GM13977 (cell line): ENCODE data around the gene TEX22.
A peak's percentile ranks its signal among the peaks of the same experiment; 100 is the strongest.

ENCODE experiments used
- DNase-seq: peaks from one replicate; pipeline ENCODE4 v3.0.0; 2012; ENCODE audit warnings: low spot score
- CTCF ChIP-seq: IDR thresholded peaks from 2 replicates; pipeline ENCODE4 v1.5.1; 2012; ENCODE audit warnings: mild to moderate bottlenecking, control low read depth; ENCODE audit not compliant: insufficient read depth; ENCODE audit errors: extremely low read depth, missing control alignments
- in situ Hi-C: fragments of 300-500 bp; cut with MboI; formaldehyde crosslinking; loops from one replicate; pipeline ENCODE4 v1.12.0; 2022; ENCODE audit warnings: low sequenced_read_pairs, low pct_unique_long_range_greater_than_20kb, mixed read lengths, inconsistent platforms; ENCODE audit not compliant: unreplicated experiment

TEX22 gene

GRCh38 chr14:105351920-105352851 lies 46.2 kb upstream of the TEX22 start:
- in situ Hi-C loops, result no loop called here
- peak; percentile 97 for DNase-seq
- TF ChIP-seq CTCF, result peak; percentile 92

- no peak for DNase-seq
- in situ Hi-C loops, result no loop called here
- no peak for TF ChIP-seq CTCF
These were observed 45.2 kb upstream of the TEX22 start for GRCh38 chr14:105353136-105353535.

- in situ Hi-C loops, result no loop called here
- DNase-seq, result no peak
- TF ChIP-seq CTCF, result no peak
These were observed 43.8 kb upstream of the TEX22 start for GRCh38 chr14:105354541-105354940.

- in situ Hi-C loops, result no loop called here
- no peak for DNase-seq
- TF ChIP-seq CTCF, result no peak
These were observed 43.2 kb upstream of the TEX22 start for GRCh38 chr14:105355049-105355575.

GRCh38 chr14:105355850-105356604 lies 42.3 kb upstream of the TEX22 start:
- no peak for DNase-seq
- in situ Hi-C loops, result no loop called here
- TF ChIP-seq CTCF, result no peak

GRCh38 chr14:105356927-105357326 lies 41.4 kb upstream of the TEX22 start:
- no peak for DNase-seq
- TF ChIP-seq CTCF, result no peak
- in situ Hi-C loops, result no loop called here
